Breast epithelium (tissue), 3 donors: Measurements from ENCODE around the gene KRTAP20-3.

ENCODE experiments used
- CTCF ChIP-seq, 3 donors: fragments of 450-650 bp; IDR thresholded peaks; one replicate each; pipeline ENCODE4 v1.5.1; 2016 to 2017; ENCODE audit warnings: antibody characterized with exemption in 3 of 3, mild to moderate bottlenecking in 3 of 3, moderate library complexity in 3 of 3
- POLR2AphosphoS5 ChIP-seq, 3 donors: sonication (generic); formaldehyde crosslinking; IDR thresholded peaks; one replicate each; pipeline ENCODE4 v1.6.1; 2017; ENCODE audit warnings: antibody characterized with exemption in 3 of 3

DNA sequence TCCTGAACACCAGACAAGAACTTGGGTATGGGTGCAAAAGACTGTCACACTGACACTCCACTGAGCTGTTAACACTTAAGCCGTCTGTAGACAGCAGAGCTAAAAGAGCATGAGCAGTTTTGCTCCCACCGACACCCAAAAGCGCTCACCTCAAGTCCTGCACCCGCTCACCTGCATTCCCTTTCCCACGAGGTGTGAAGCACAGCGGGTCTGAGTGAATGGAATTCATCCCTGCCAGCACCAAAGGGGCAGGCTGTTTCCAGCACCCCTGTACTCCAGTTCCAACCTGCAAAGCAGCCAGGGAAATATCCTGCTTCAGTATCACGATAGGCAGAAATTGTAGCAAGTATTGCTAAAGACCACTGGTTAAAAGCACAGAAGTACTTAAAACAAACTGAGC lies 47.2 kb downstream of the KRTAP20-3 start:
- TF ChIP-seq CTCF (IDR thresholded peaks at IDR 0.05): no peak
- no peak for TF ChIP-seq POLR2AphosphoS5 (IDR thresholded peaks at IDR 0.05)
